ENCODE results near the gene RAET1G. TPM values are rescaled to one million over a fixed set of nuclear protein-coding genes. Genes with fewer than 3 reads are reported as not detected.
A peak's percentile ranks its signal among the peaks of the same experiment; 100 is the strongest.
"Not testable (repeated sequence)": the region's sequence is repeated elsewhere in the genome, so short reads cannot be mapped to it uniquely, and the experiment has no call there.

The RAET1G gene
- total RNA-seq, 4 donors from 2014 or later = 0.59 to 2.0 (median 1.6) TPM; not detected in 1

- no peaks in the 10 kb centered on the region for H3K36me3 ChIP-seq
- H3K4me1 ChIP-seq = peaks cover 17 to 32% of the 10 kb centered on the region in 2 donors
- intact Hi-C loops (cut with DNase I) = no loop called here
- WGBS, 2 donors = 87 to 92% methylated on average over 4 of the region's 4 CpGs
- H3K27me3 ChIP-seq = no peaks in the 10 kb centered on the region
- no peaks in the 10 kb centered on the region for H3K9me3 ChIP-seq
- H3K27ac ChIP-seq = no peak overlapping the region
- TF ChIP-seq POLR2A (IDR thresholded peaks at IDR 0.05) (no peak), CTCF (IDR thresholded peaks at IDR 0.05) (no peak)
- H3K4me3 ChIP-seq (replicated peaks in 1 of 3) = no peak overlapping the region
- DNase-seq = no peak
These were observed 2.0 kb upstream of the RAET1G start for GRCh38 chr6:149924933-149925252.

- peaks cover 12 to 28% of the 10 kb centered on the region in 2 donors for H3K4me1 ChIP-seq
- WGBS, 2 donors = 78 to 87% methylated on average over 9 of the region's 9 CpGs
- H3K27ac ChIP-seq = no peak overlapping the region
- no peak overlapping the region for H3K4me3 ChIP-seq (replicated peaks in 1 of 3)
- no peak for DNase-seq
- TF ChIP-seq CTCF (IDR thresholded peaks at IDR 0.05) (no peak), POLR2A (IDR thresholded peaks at IDR 0.05) (no peak)
- H3K27me3 ChIP-seq = no peaks in the 10 kb centered on the region
- intact Hi-C loops (cut with DNase I) = no loop called here
- H3K36me3 ChIP-seq = no peaks in the 10 kb centered on the region
- no peaks in the 10 kb centered on the region for H3K9me3 ChIP-seq
These were observed 1.4 kb upstream of the RAET1G start for GRCh38 chr6:149924206-149924932.

GRCh38 chr6:149923327-149923986 lies 536 bp upstream of the RAET1G start:
- intact Hi-C loops (cut with DNase I) = loop anchor here (2.0 kb wide), 1 partner anchor 87 kb away; no protein-coding TSS in a partner anchor

GRCh38 chr6:149922091-149922490 lies 830 bp downstream of the RAET1G start:
- not testable (repeated sequence) for H3K9me3 ChIP-seq; H3K36me3 ChIP-seq; H3K4me3 ChIP-seq (replicated peaks in 1 of 3); H3K27me3 ChIP-seq; DNase-seq; H3K27ac ChIP-seq
- 28 to 47% methylated on average over 5 of the region's 5 CpGs for WGBS, 2 donors
- peaks cover 4 to 25% of the 10 kb centered on the region in 2 donors for H3K4me1 ChIP-seq
- intact Hi-C loops (cut with DNase I) = loop anchor here (2.0 kb wide), 1 partner anchor 85 kb away; no protein-coding TSS in a partner anchor

More at GRCh38 chr6:149923327-149923986, 536 bp upstream of the RAET1G start:
- WGBS, 2 donors = 25 to 27% methylated on average over 32 to 33 of the region's 33 CpGs
- Histone ChIP-seq H3K4me3 (replicated peaks in 1 of 3) (peak overlapping the region in 2 of 3 donors; percentile 8 to 43), H3K4me1 (peaks cover 5 to 25% of the 10 kb centered on the region in 2 donors), H3K27me3 (no peaks in the 10 kb centered on the region), H3K27ac (peak overlapping the region in 1 of 3 donors; percentile 43), H3K36me3 (no peaks in the 10 kb centered on the region), H3K9me3 (no peaks in the 10 kb centered on the region)
- DNase-seq = peak in 1 of 2 donors; percentile 19
- TF ChIP-seq POLR2A (IDR thresholded peaks at IDR 0.05) = no peak
- TF ChIP-seq CTCF (IDR thresholded peaks at IDR 0.05) = no peak

- WGBS, 2 donors = 86 to 100% methylated on average over 2 to 5 of the region's 6 CpGs
- Histone ChIP-seq H3K36me3 (no peaks in the 10 kb centered on the region), H3K9me3 (no peaks in the 10 kb centered on the region), H3K4me3 (replicated peaks in 1 of 3) (no peak overlapping the region), H3K27ac (no peak overlapping the region), H3K4me1 (peaks cover 4 to 25% of the 10 kb centered on the region in 2 donors), H3K27me3 (no peaks in the 10 kb centered on the region)
- TF ChIP-seq POLR2A (IDR thresholded peaks at IDR 0.05) = no peak
- TF ChIP-seq CTCF (IDR thresholded peaks at IDR 0.05) = no peak
- DNase-seq = no peak
- intact Hi-C loops (cut with DNase I) = no loop called here
These were observed 1.6 kb downstream of the RAET1G start for GRCh38 chr6:149921361-149921760.
